ENCODE data around the gene SH2B2.
"Not testable (repeated sequence)": the region's sequence is repeated elsewhere in the genome, so short reads cannot be mapped to it uniquely, and the experiment has no call there.

The SH2B2 gene

GRCh38 chr7:102337420-102337819, 50.8 kb downstream of the SH2B2 start:
- not testable (repeated sequence) for DNase-seq

- DNase-seq, result not testable (repeated sequence)
Measured at GRCh38 chr7:102340599-102341368, 54.1 kb downstream of the SH2B2 start.

GRCh38 chr7:102346983-102347382, 60.3 kb downstream of the SH2B2 start:
- not testable (repeated sequence) for DNase-seq

GRCh38 chr7:102356344-102356743, 69.7 kb downstream of the SH2B2 start, which contains the start of gene SPDYE6:
Gene SPDYE6 (minus strand): TSS chr7:102356444. CDS start chr7:102356023, 421 bp downstream.
- not testable (repeated sequence) for DNase-seq

GRCh38 chr7:102363549-102364393, 77.1 kb downstream of the SH2B2 start:
- peak; percentile 92 to 94 for DNase-seq

GRCh38 chr7:102364394-102364886, 77.8 kb downstream of the SH2B2 start:
- DNase-seq, result not testable (repeated sequence)

- not testable (repeated sequence) for DNase-seq
Measured at GRCh38 chr7:102365390-102365789, 78.7 kb downstream of the SH2B2 start.

GRCh38 chr7:102370038-102370437, 83.4 kb downstream of the SH2B2 start:
- DNase-seq, result not testable (repeated sequence)
